ENCODE measurements around the gene INTS1. TPM values are rescaled to one million over a fixed set of nuclear protein-coding genes. Genes with fewer than 3 reads are reported as not detected.
A peak's percentile ranks its signal among the peaks of the same experiment; 100 is the strongest.

The INTS1 gene
- polyA plus RNA-seq, 1 experiment, result 21.8 TPM

DNA sequence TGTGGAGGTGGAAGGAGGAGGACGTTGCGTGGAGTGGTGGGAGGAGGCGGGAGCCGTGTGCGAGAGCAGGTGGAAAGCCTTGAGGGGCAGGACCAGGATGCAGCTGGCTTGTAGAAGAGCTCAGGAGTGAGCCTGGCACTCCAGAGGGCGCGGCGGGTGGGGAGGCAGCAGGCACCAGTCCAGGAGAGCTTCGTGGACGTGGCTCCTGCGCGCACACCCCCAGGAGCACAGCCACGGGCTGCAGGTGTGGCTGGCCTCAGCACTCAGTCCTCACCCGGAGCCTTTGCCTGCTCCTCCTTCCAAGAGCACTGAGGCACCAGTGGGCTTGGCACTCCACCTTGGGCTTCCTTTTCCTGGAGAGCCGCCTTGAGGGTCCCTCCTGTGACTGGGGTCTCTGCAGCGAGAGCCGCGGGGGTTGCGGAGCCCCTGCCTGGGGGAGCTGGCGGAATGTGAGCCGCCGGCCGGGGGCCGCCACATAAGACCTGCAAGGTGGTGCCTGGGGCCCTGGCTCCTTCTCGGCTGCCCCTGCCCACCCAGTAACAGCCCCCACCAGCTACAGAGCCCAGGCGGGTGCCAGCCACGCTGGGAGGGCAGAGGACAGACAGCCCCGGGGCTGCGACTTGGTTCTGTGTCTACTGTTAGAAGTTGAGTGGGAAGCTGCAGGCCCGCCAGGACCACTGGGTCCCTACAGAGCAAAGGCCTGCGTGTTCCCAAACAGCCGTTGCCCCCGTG, 37.4 kb upstream of the INTS1 start:
- CTCF ChIA-PET, result interaction anchor here (0.6 to 1.6 kb wide), 2 partner anchors 14 to 528 kb away, joined by 3 read pairs; no protein-coding TSS in a partner anchor
- Histone ChIP-seq H3K36me3 (ENCODE audit: control insufficient read depth, insufficient read depth, low read length) (peaks cover 26% of the 10 kb centered on the region), H3K4me3 (ENCODE audit: low read depth, low read length) (no peak overlapping the region), H3K27me3 (ENCODE audit: control insufficient read depth, insufficient read depth, low read length) (no peaks in the 10 kb centered on the region)
- no peak for TF ChIP-seq CTCF (IDR thresholded peaks at IDR 0.05; ENCODE audit: insufficient read depth, low read depth, low read length)
- POLR2A ChIA-PET, result no interaction called here
- no peak for DNase-seq (ENCODE audit: low read depth)

- DNase-seq (ENCODE audit: low read depth), result no peak
- no peak for TF ChIP-seq CTCF (IDR thresholded peaks at IDR 0.05; ENCODE audit: insufficient read depth, low read depth, low read length)
- peaks cover 29% of the 10 kb centered on the region for H3K36me3 ChIP-seq (ENCODE audit: control insufficient read depth, insufficient read depth, low read length)
- H3K27me3 ChIP-seq (ENCODE audit: control insufficient read depth, insufficient read depth, low read length), result no peaks in the 10 kb centered on the region
- ChIA-PET CTCF (interaction anchor here (0.6 to 1.6 kb wide), 2 partner anchors 14 to 528 kb away, joined by 3 read pairs; no protein-coding TSS in a partner anchor), POLR2A (no interaction called here)
- H3K4me3 ChIP-seq (ENCODE audit: low read depth, low read length), result no peak overlapping the region
Measured at GRCh38 chr7:1540776-1541271, 36.6 kb upstream of the INTS1 start.

DNA sequence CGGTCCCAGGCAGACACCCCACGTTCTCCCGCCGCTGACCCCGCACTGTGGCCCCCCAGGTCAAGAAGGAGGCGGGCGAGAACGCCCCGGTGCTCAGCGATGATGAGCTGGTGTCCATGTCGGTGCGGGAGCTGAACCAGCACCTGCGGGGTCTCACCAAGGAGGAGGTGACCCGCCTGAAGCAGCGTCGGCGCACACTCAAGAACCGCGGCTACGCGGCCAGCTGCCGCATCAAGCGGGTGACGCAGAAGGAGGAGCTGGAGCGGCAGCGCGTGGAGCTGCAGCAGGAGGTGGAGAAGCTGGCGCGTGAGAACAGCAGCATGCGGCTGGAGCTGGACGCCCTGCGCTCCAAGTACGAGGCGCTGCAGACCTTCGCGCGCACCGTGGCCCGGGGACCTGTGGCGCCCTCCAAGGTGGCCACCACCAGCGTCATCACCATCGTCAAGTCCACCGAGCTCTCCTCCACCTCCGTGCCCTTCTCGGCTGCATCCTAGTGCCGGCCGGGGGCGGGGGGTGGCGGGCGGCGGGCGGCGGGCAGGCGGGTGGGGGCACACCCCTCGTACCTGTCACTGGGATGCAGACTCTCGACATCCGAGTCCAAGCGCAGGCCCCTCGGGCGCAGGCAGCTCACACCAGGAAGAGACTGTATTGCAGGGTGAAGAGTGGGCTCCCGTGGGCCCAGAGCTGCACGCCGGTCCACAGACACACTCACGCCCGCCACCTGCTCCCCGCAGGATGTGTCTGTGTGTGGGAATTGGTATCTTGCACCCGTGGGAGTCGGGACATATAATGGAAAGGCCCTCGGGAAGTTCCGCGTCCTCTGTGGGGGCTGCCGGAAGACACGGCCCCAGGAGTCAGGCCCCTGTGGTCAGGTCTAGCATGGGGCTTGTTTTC, 35.9 kb upstream of the INTS1 start:
- H3K27me3 ChIP-seq (ENCODE audit: control insufficient read depth, insufficient read depth, low read length), result no peaks in the 10 kb centered on the region
- ChIA-PET POLR2A (no interaction called here), CTCF (interaction anchor here (1.1 to 1.6 kb wide), 2 partner anchors 15 kb away, joined by 3 read pairs; no protein-coding TSS in a partner anchor)

GRCh38 chr7:1539181-1539881, 35.1 kb upstream of the INTS1 start:
- DNase-seq (ENCODE audit: low read depth), result no peak
- peaks cover 28% of the 10 kb centered on the region for H3K36me3 ChIP-seq (ENCODE audit: control insufficient read depth, insufficient read depth, low read length)
- CTCF ChIA-PET, result interaction anchor here (0.6 to 1.1 kb wide), 2 partner anchors 14 to 883 kb away, joined by 3 read pairs; no protein-coding TSS in a partner anchor

More for the DNA sequence above, 35.9 kb upstream of the INTS1 start:
- Histone ChIP-seq H3K4me3 (ENCODE audit: low read depth, low read length) (no peak overlapping the region), H3K36me3 (ENCODE audit: control insufficient read depth, insufficient read depth, low read length) (peaks cover 30% of the 10 kb centered on the region)
- no peak for DNase-seq (ENCODE audit: low read depth)
- TF ChIP-seq CTCF (IDR thresholded peaks at IDR 0.05; ENCODE audit: insufficient read depth, low read depth, low read length), result no peak

More at GRCh38 chr7:1539181-1539881, 35.1 kb upstream of the INTS1 start:
- Histone ChIP-seq H3K4me3 (ENCODE audit: low read depth, low read length) (peak overlapping the region; percentile 45), H3K27me3 (ENCODE audit: control insufficient read depth, insufficient read depth, low read length) (no peaks in the 10 kb centered on the region)
- POLR2A ChIA-PET, result no interaction called here
- TF ChIP-seq CTCF (IDR thresholded peaks at IDR 0.05; ENCODE audit: insufficient read depth, low read depth, low read length), result no peak
